ENCODE measurements around the gene DSCAML1.

GRCh38 chr11:117771841-117772240 lies 25.2 kb downstream of the DSCAML1 start:
- TF ChIP-seq CTCF (IDR thresholded peaks at IDR 0.05) (no peak), POLR2AphosphoS5 (IDR thresholded peaks at IDR 0.05) (no peak)
